ENCODE data around the gene HPCAL1. TPM values are rescaled to one million over a fixed set of nuclear protein-coding genes. Genes with fewer than 3 reads are reported as not detected.

HPCAL1 gene
- total RNA-seq, 1 donor from 2014 or later = 12.3 TPM

DNA sequence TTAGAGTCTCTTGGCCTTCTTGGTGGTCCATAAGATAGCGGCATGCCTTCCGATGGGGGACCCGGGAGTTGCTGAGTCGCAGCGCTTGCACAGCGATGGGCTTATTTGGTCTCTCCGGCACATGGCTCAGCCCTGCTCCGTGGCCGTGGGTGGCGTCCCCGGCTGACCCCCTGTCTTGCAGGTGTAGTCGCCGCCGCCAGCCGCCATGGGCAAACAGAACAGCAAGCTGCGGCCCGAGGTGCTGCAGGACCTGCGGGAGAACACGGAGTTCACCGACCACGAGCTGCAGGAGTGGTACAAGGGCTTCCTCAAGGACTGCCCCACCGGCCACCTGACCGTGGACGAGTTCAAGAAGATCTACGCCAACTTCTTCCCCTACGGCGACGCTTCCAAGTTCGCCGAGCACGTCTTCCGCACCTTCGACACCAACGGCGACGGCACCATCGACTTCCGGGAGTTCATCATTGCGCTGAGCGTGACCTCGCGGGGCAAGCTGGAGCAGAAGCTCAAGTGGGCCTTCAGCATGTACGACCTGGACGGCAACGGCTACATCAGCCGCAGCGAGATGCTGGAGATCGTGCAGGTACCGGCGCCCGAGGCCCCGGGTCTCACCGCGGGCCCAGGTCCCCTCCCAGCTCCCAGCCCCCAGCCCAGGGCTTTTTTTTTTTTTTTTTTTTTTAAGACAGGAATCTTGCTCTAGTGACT lies 117.0 kb downstream of the HPCAL1 start:
- Histone ChIP-seq H3K27ac (ENCODE audit: low read depth, low read length) (no peak overlapping the region), H3K27me3 (ENCODE audit: insufficient read depth, low read length) (no peaks in the 10 kb centered on the region), H4K20me1 (ENCODE audit: insufficient read depth, low read length) (peaks cover 2% of the 10 kb centered on the region), H3K9ac (ENCODE audit: low read length) (no peak overlapping the region), H3K4me2 (ENCODE audit: low read length) (no peak overlapping the region), H3K79me2 (ENCODE audit: insufficient read depth, low read length) (no peaks in the 10 kb centered on the region), H3K9me3 (ENCODE audit: insufficient read depth, low read depth, low read length) (no peaks in the 10 kb centered on the region), H2AFZ (ENCODE audit: low read depth, low read length) (no peak overlapping the region), H3K36me3 (ENCODE audit: insufficient read depth, low read length) (no peaks in the 10 kb centered on the region), H3K4me3 (ENCODE audit: insufficient read depth, low read depth, low read length) (no peak overlapping the region), H3K4me1 (ENCODE audit: insufficient read depth, low read length) (peaks cover 10% of the 10 kb centered on the region)
- no peak for DNase-seq (ENCODE audit: low read depth)
- H3K36me3 Mint-ChIP-seq (ENCODE audit: low read depth, unreplicated experiment) = peaks cover 7% of the 10 kb centered on the region
- TF ChIP-seq EZH2 (IDR thresholded peaks at IDR 0.05; ENCODE audit: insufficient read depth, low read length) = no peak
- TF ChIP-seq, protein P1, sequence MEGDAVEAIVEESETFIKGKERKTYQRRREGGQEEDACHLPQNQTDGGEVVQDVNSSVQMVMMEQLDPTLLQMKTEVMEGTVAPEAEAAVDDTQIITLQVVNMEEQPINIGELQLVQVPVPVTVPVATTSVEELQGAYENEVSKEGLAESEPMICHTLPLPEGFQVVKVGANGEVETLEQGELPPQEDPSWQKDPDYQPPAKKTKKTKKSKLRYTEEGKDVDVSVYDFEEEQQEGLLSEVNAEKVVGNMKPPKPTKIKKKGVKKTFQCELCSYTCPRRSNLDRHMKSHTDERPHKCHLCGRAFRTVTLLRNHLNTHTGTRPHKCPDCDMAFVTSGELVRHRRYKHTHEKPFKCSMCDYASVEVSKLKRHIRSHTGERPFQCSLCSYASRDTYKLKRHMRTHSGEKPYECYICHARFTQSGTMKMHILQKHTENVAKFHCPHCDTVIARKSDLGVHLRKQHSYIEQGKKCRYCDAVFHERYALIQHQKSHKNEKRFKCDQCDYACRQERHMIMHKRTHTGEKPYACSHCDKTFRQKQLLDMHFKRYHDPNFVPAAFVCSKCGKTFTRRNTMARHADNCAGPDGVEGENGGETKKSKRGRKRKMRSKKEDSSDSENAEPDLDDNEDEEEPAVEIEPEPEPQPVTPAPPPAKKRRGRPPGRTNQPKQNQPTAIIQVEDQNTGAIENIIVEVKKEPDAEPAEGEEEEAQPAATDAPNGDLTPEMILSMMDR (IDR thresholded peaks at IDR 0.05; ENCODE audit: insufficient read depth, low read depth, low read length) = no peak
- H3K27me3 Mint-ChIP-seq (ENCODE audit: low read depth, unreplicated experiment) = peaks cover 8% of the 10 kb centered on the region
- no peak overlapping the region for H3K27ac Mint-ChIP-seq (ENCODE audit: unreplicated experiment)
- FAIRE-seq = no peak
- H3K4me3 Mint-ChIP-seq (ENCODE audit: unreplicated experiment) = no peak overlapping the region
- no peaks in the 10 kb centered on the region for H3K9me3 Mint-ChIP-seq (ENCODE audit: unreplicated experiment)
- H3K4me1 Mint-ChIP-seq (ENCODE audit: low read depth, unreplicated experiment) = no peaks in the 10 kb centered on the region

DNA sequence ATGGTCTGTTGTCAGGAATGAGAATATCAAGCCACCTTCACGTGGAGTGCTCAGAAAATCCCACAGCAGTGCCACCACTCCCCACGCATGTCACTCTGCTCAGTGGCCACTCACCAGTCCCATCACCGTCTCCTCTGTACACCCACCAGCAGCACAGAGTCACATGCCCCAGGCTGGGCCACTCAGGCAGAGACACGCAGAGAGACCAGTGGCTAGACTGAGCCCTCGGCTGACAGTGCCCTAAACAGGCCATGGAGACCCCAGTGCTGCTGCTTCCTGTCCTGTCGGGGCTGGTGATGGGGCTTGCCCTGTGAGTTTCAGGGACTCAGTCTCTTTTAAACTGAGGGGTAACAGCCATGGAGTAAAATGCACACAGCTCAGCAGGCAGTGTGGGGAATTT lies 119.5 kb downstream of the HPCAL1 start:
- H3K4me1 ChIP-seq (ENCODE audit: insufficient read depth, low read length) = peaks cover 13% of the 10 kb centered on the region
- no peak overlapping the region for H3K27ac Mint-ChIP-seq (ENCODE audit: unreplicated experiment)
- H3K9me3 ChIP-seq (ENCODE audit: insufficient read depth, low read depth, low read length) = no peaks in the 10 kb centered on the region
- H3K4me3 ChIP-seq (ENCODE audit: insufficient read depth, low read depth, low read length) = no peak overlapping the region
- FAIRE-seq (no peak), DNase-seq (ENCODE audit: low read depth) (no peak)
- no peaks in the 10 kb centered on the region for H3K36me3 ChIP-seq (ENCODE audit: insufficient read depth, low read length)
- no peak overlapping the region for H3K27ac ChIP-seq (ENCODE audit: low read depth, low read length)
- peaks cover 7% of the 10 kb centered on the region for H3K27me3 Mint-ChIP-seq (ENCODE audit: low read depth, unreplicated experiment)
- H3K36me3 Mint-ChIP-seq (ENCODE audit: low read depth, unreplicated experiment) = peaks cover 7% of the 10 kb centered on the region
- H2AFZ ChIP-seq (ENCODE audit: low read depth, low read length) = no peak overlapping the region
- H3K4me2 ChIP-seq (ENCODE audit: low read length) = no peak overlapping the region
- H3K79me2 ChIP-seq (ENCODE audit: insufficient read depth, low read length) = no peaks in the 10 kb centered on the region
- H4K20me1 ChIP-seq (ENCODE audit: insufficient read depth, low read length) = no peaks in the 10 kb centered on the region
- no peak overlapping the region for H3K4me3 Mint-ChIP-seq (ENCODE audit: unreplicated experiment)
- H3K9ac ChIP-seq (ENCODE audit: low read length) = no peak overlapping the region
- H3K27me3 ChIP-seq (ENCODE audit: insufficient read depth, low read length) = no peaks in the 10 kb centered on the region
- TF ChIP-seq, protein P1 (IDR thresholded peaks at IDR 0.05; ENCODE audit: insufficient read depth, low read depth, low read length) = no peak
- TF ChIP-seq EZH2 (IDR thresholded peaks at IDR 0.05; ENCODE audit: insufficient read depth, low read length) = no peak
- no peaks in the 10 kb centered on the region for H3K4me1 Mint-ChIP-seq (ENCODE audit: low read depth, unreplicated experiment)
- no peaks in the 10 kb centered on the region for H3K9me3 Mint-ChIP-seq (ENCODE audit: unreplicated experiment)

DNA sequence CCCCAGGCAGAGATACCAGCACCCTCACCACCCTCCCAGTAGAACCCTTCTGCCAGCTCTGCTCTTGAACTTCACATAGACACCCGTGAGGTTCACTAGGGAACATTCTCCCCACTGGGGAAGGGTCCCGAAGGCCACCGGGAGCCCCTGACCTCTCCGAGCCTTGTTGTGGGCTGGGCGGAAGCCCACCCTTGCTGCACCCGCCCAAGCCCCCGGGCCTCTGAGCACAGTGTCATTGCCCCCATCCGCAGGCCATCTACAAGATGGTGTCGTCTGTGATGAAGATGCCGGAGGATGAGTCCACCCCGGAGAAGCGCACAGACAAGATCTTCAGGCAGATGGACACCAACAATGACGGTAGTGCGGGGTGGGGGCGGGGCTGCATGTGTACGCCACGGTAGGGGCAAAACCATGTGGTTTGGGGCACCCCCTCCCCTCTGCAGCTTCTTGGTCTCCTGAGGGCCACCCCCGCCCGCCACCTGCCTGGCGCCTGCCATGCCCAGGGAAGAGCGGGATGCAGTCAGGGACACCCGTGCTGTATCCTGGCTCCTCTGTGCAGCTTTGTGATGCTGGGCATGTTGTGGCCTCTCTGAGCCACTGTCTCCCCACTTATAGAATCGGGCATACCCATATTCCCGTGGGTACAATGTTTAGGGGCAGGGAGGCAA lies 120.2 kb downstream of the HPCAL1 start:
- no peak overlapping the region for H3K27ac ChIP-seq (ENCODE audit: low read depth, low read length)
- peaks cover 13% of the 10 kb centered on the region for H3K4me1 ChIP-seq (ENCODE audit: insufficient read depth, low read length)
- no peaks in the 10 kb centered on the region for H3K79me2 ChIP-seq (ENCODE audit: insufficient read depth, low read length)
- no peak overlapping the region for H3K4me2 ChIP-seq (ENCODE audit: low read length)
- no peaks in the 10 kb centered on the region for H3K27me3 ChIP-seq (ENCODE audit: insufficient read depth, low read length)
- FAIRE-seq (no peak), DNase-seq (ENCODE audit: low read depth) (no peak)
- Mint-ChIP-seq H3K27ac (ENCODE audit: unreplicated experiment) (no peak overlapping the region), H3K36me3 (ENCODE audit: low read depth, unreplicated experiment) (peaks cover 7% of the 10 kb centered on the region), H3K4me3 (ENCODE audit: unreplicated experiment) (no peak overlapping the region), H3K9me3 (ENCODE audit: unreplicated experiment) (no peaks in the 10 kb centered on the region), H3K4me1 (ENCODE audit: low read depth, unreplicated experiment) (no peaks in the 10 kb centered on the region), H3K27me3 (ENCODE audit: low read depth, unreplicated experiment) (peaks cover 10% of the 10 kb centered on the region)
- no peaks in the 10 kb centered on the region for H3K9me3 ChIP-seq (ENCODE audit: insufficient read depth, low read depth, low read length)
- no peaks in the 10 kb centered on the region for H4K20me1 ChIP-seq (ENCODE audit: insufficient read depth, low read length)
- no peaks in the 10 kb centered on the region for H3K36me3 ChIP-seq (ENCODE audit: insufficient read depth, low read length)
- TF ChIP-seq, protein P1 (IDR thresholded peaks at IDR 0.05; ENCODE audit: insufficient read depth, low read depth, low read length) = no peak
- no peak for TF ChIP-seq EZH2 (IDR thresholded peaks at IDR 0.05; ENCODE audit: insufficient read depth, low read length)
- H3K4me3 ChIP-seq (ENCODE audit: insufficient read depth, low read depth, low read length) = no peak overlapping the region
- no peak overlapping the region for H3K9ac ChIP-seq (ENCODE audit: low read length)
- no peak overlapping the region for H2AFZ ChIP-seq (ENCODE audit: low read depth, low read length)
